A673 (cell line): ENCODE results near the gene FBXW8.

Experiments
- EZH2 ChIP-seq: fragments of 200-600 bp; sonication (generic); IDR thresholded peaks from 2 replicates; pipeline ENCODE4 v1.6.1; 2017; ENCODE audit warnings: borderline replicate concordance, low read depth, mild to moderate bottlenecking, mixed read lengths, antibody characterized with exemption, low read length; ENCODE audit not compliant: poor library complexity, severe bottlenecking
- TF ChIP-seq, protein P1 (sequence below): fragments of 300-800, 200-600 bp; sonication (generic); conservative IDR thresholded peaks from 2 replicates; pipeline ENCODE4 v1.5.1; 2017; ENCODE audit warnings: low read depth, mild to moderate bottlenecking, antibody characterized with exemption, low read length, moderate library complexity, mixed read lengths

GRCh38 chr12:116937640-116938039, 26.9 kb downstream of the FBXW8 start:
- TF ChIP-seq, protein P1, sequence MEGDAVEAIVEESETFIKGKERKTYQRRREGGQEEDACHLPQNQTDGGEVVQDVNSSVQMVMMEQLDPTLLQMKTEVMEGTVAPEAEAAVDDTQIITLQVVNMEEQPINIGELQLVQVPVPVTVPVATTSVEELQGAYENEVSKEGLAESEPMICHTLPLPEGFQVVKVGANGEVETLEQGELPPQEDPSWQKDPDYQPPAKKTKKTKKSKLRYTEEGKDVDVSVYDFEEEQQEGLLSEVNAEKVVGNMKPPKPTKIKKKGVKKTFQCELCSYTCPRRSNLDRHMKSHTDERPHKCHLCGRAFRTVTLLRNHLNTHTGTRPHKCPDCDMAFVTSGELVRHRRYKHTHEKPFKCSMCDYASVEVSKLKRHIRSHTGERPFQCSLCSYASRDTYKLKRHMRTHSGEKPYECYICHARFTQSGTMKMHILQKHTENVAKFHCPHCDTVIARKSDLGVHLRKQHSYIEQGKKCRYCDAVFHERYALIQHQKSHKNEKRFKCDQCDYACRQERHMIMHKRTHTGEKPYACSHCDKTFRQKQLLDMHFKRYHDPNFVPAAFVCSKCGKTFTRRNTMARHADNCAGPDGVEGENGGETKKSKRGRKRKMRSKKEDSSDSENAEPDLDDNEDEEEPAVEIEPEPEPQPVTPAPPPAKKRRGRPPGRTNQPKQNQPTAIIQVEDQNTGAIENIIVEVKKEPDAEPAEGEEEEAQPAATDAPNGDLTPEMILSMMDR = no peak
- no peak for TF ChIP-seq EZH2
